Vagina (tissue), 2 donors: Measurements from ENCODE around the gene KCNH4.

Experiments used
- CTCF ChIP-seq, 3 experiments: fragments of 450-650 bp in 2 of 3; fragments of 200-600 bp in 1 of 3; sonication (generic) in 1 of 3; IDR thresholded peaks; one replicate each; pipeline ENCODE4 v1.5.1; 2017 to 2019; ENCODE audit warnings: antibody characterized with exemption in 3 of 3, mild to moderate bottlenecking in 2 of 3, moderate library complexity in 2 of 3
- POLR2A ChIP-seq, 2 donors: fragments of 450-650 bp; IDR thresholded peaks; one replicate each; pipeline ENCODE4 v1.6.1; 2017; ENCODE audit warnings: antibody characterized with exemption in 2 of 2, mild to moderate bottlenecking in 2 of 2, moderate library complexity in 2 of 2

DNA sequence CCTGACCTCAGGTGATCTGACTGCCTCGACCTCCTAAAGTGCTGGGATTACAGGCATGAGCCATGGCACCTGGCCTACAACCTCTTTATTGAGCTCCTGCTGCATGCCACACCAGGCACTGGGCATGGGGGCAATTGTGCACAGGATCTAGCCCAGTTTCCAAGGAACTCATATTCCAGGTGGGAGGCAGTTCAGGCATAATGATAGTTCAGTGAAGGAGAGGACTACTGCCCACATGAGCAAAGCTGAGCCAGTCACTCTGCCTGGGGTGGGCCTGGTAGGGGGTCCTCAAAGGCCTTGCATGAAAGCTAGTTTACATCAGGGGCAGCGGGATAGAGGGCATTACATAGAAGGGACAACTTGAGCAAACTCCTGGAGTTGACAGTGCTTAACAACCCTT, 6.9 kb upstream of the KCNH4 start:
- no peak for TF ChIP-seq CTCF (IDR thresholded peaks at IDR 0.05)
- TF ChIP-seq POLR2A (IDR thresholded peaks at IDR 0.05) = no peak
